Mesenchymal stem cell (in vitro differentiated cells and primary cell): ENCODE measurements around the gene GALNT1.

Experiments used
- DNase-seq: peaks from one replicate; pipeline ENCODE4 v3.0.0-alpha.2; 2013
- H2AFZ ChIP-seq: one replicate; pipeline ENCODE4 v1.6.1; 2013; ENCODE audit warnings: low read depth, mild to moderate bottlenecking, control low read depth, inconsistent platforms, low read length, moderate library complexity
- H2AK5ac ChIP-seq: 2 replicates; pipeline ENCODE4 v1.6.1; 2013; ENCODE audit warnings: low read length, moderate library complexity, mild to moderate bottlenecking, inconsistent platforms; ENCODE audit not compliant: severe bottlenecking
- H2BK120ac ChIP-seq: one replicate; pipeline ENCODE4 v1.6.1; 2013; ENCODE audit warnings: low read depth, mild to moderate bottlenecking, inconsistent platforms, low read length, moderate library complexity
- H2BK12ac ChIP-seq, 2 experiments: one replicate each; pipeline ENCODE4 v1.6.1; 2013; ENCODE audit warnings: inconsistent platforms in 2 of 2, low read length in 2 of 2, mild to moderate bottlenecking in 2 of 2, moderate library complexity in 2 of 2, control low read depth in 1 of 2
- H2BK15ac ChIP-seq: one replicate; pipeline ENCODE4 v1.6.1; 2013; ENCODE audit warnings: mild to moderate bottlenecking, low read depth, inconsistent platforms; ENCODE audit not compliant: poor library complexity, severe bottlenecking
- H2BK5ac ChIP-seq: 2 replicates; pipeline ENCODE4 v1.6.1; 2013; ENCODE audit warnings: low read depth, mild to moderate bottlenecking, low read length, control low read depth, inconsistent platforms; ENCODE audit not compliant: poor library complexity, severe bottlenecking
- H3K14ac ChIP-seq, 2 experiments: one replicate each; pipeline ENCODE4 v1.6.1; 2013; ENCODE audit warnings: inconsistent platforms in 2 of 2, low read length in 2 of 2, control low read depth in 1 of 2, mild to moderate bottlenecking in 1 of 2, moderate library complexity in 1 of 2
- H3K18ac ChIP-seq, 2 experiments: one replicate each; pipeline ENCODE4 v1.6.1; 2013; ENCODE audit warnings: inconsistent platforms in 2 of 2, low read length in 2 of 2, control low read depth in 1 of 2, low read depth in 1 of 2, mild to moderate bottlenecking in 1 of 2
- H3K23ac ChIP-seq, 2 experiments: one replicate each; pipeline ENCODE4 v1.6.1; 2013; ENCODE audit warnings: inconsistent platforms in 2 of 2, low read length in 2 of 2, mild to moderate bottlenecking in 2 of 2, moderate library complexity in 2 of 2, control low read depth in 1 of 2
- H3K27ac ChIP-seq: 2 replicates; pipeline ENCODE4 v1.5.1; 2013; ENCODE audit warnings: mild to moderate bottlenecking, moderate library complexity, low read length, control low read depth, inconsistent platforms; ENCODE audit not compliant: poor library complexity, severe bottlenecking
- H3K27me3 ChIP-seq, 2 experiments: 2 replicates each; pipeline versions ENCODE4 v1.6.1 to v1.7.0; 2013; ENCODE audit warnings: low read length in 2 of 2, mild to moderate bottlenecking in 2 of 2, moderate library complexity in 2 of 2, control low read depth in 1 of 2, inconsistent platforms in 1 of 2; ENCODE audit not compliant: control insufficient read depth in 1 of 2, insufficient read depth in 1 of 2
- H3K36me3 ChIP-seq, 2 experiments: 2 replicates each; pipeline versions ENCODE4 v1.6.1 to v1.7.0; 2013; ENCODE audit warnings: low read length in 2 of 2, control low read depth in 1 of 2, inconsistent platforms in 1 of 2, low read depth in 1 of 2, mild to moderate bottlenecking in 1 of 2; ENCODE audit not compliant: insufficient read depth in 2 of 2, control insufficient read depth in 1 of 2
- H3K4ac ChIP-seq, 2 experiments: one replicate each; pipeline ENCODE4 v1.6.1; 2013; ENCODE audit warnings: inconsistent platforms in 2 of 2, low read length in 2 of 2, mild to moderate bottlenecking in 2 of 2, moderate library complexity in 2 of 2, control low read depth in 1 of 2, low read depth in 1 of 2
- H3K4me1 ChIP-seq: 2 replicates; pipeline ENCODE4 v1.6.1; 2013; ENCODE audit warnings: low read depth, low read length, control low read depth; ENCODE audit not compliant: control insufficient read depth, insufficient read depth
- H3K4me2 ChIP-seq: 2 replicates; pipeline ENCODE4 v1.6.1; 2013; ENCODE audit warnings: low read length, mild to moderate bottlenecking, inconsistent platforms; ENCODE audit not compliant: poor library complexity, severe bottlenecking
- H3K4me3 ChIP-seq, 2 experiments: 2 replicates each; pipeline versions ENCODE4 v1.5.1 to v1.7.0; 2013; ENCODE audit warnings: low read length in 2 of 2, mild to moderate bottlenecking in 2 of 2, control low read depth in 1 of 2, low read depth in 1 of 2; ENCODE audit not compliant: insufficient read depth in 1 of 2
- H3K79me1 ChIP-seq: replicated peaks from 2 replicates; pipeline ENCODE4 v1.6.1; 2013; ENCODE audit warnings: mild to moderate bottlenecking, control low read depth, low read length, inconsistent platforms; ENCODE audit not compliant: poor library complexity, severe bottlenecking
- H3K9ac ChIP-seq: 2 replicates; pipeline ENCODE4 v1.7.0; 2013; ENCODE audit warnings: mild to moderate bottlenecking, low read length, moderate library complexity
- H3K9me3 ChIP-seq: 2 replicates; pipeline ENCODE4 v1.7.0; 2013; ENCODE audit warnings: mild to moderate bottlenecking, low read length; ENCODE audit not compliant: control insufficient read depth
- H4K8ac ChIP-seq: one replicate; pipeline ENCODE4 v1.6.1; 2013; ENCODE audit warnings: inconsistent platforms, mild to moderate bottlenecking, low read length, moderate library complexity
- H4K91ac ChIP-seq: one replicate; pipeline ENCODE4 v1.6.1; 2013; ENCODE audit warnings: mild to moderate bottlenecking, low read length, inconsistent platforms
- WGBS: methylation state at CpG from one replicate; pipeline ENCODE4 v1.1.7; 2013; ENCODE audit warnings: mixed read lengths; 5-methylcytosine and 5-hydroxymethylcytosine counted together

GALNT1 gene

DNA sequence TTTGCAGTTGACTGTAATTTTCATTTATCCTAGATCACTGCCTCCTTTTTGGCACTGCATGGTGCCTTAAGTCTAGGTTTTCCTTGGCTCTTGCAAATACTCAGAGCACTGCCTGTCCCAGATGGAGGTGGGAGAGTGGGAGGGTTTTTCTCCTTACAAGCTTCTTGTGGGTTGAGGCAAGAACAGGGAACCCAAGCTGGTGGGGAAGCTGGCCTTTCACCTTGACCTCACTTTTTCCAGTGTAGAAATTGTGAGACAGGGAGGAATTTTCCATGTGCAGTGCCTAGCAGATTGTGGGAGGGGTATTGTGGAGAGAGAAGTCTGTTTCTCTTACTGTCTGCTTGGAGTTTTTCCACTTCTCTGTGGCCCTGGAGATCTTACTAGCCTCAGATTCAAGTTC is 21.5 kb downstream of the GALNT1 start:
- Histone ChIP-seq H2AFZ (no peak overlapping the region), H3K9ac (no peak overlapping the region), H2BK12ac (no peak overlapping the region), H3K4me3 (no peak overlapping the region), H3K79me1 (peaks cover 14% of the 10 kb centered on the region), H3K9me3 (peaks cover 22% of the 10 kb centered on the region), H3K23ac (no peak overlapping the region), H2AK5ac (peak overlapping the region; percentile 81), H3K4me2 (no peak overlapping the region), H2BK120ac (no peak overlapping the region), H2BK15ac (no peak overlapping the region), H3K36me3 (peaks cover 0 to 5% of the 10 kb centered on the region in 2 experiments), H3K27ac (no peak overlapping the region), H4K91ac (no peak overlapping the region), H3K27me3 (no peaks in the 10 kb centered on the region), H3K4ac (no peak overlapping the region), H3K4me1 (no peaks in the 10 kb centered on the region), H3K18ac (no peak overlapping the region), H2BK5ac (no peak overlapping the region), H4K8ac (no peak overlapping the region), H3K14ac (no peak overlapping the region)
- no peak for DNase-seq

- Histone ChIP-seq H3K4ac (no peak overlapping the region), H3K79me1 (peaks cover 14% of the 10 kb centered on the region), H3K36me3 (peaks cover 0 to 1% of the 10 kb centered on the region in 2 experiments), H3K27me3 (no peaks in the 10 kb centered on the region), H3K4me1 (no peaks in the 10 kb centered on the region), H2AK5ac (no peak overlapping the region), H2BK12ac (no peak overlapping the region), H3K14ac (no peak overlapping the region), H4K91ac (no peak overlapping the region), H3K9ac (no peak overlapping the region), H2BK5ac (no peak overlapping the region), H3K4me3 (no peak overlapping the region), H3K18ac (no peak overlapping the region), H3K9me3 (peaks cover 22% of the 10 kb centered on the region), H2BK120ac (no peak overlapping the region), H2BK15ac (no peak overlapping the region), H2AFZ (no peak overlapping the region), H4K8ac (no peak overlapping the region), H3K4me2 (no peak overlapping the region), H3K23ac (no peak overlapping the region), H3K27ac (no peak overlapping the region)
- WGBS = 100% methylated on average over 2 of the region's 3 CpGs
- no peak for DNase-seq
Measured at GRCh38 chr18:35603528-35603927, 22.0 kb downstream of the GALNT1 start.

- Histone ChIP-seq H2BK15ac (no peak overlapping the region), H4K8ac (no peak overlapping the region), H3K36me3 (no peaks in the 10 kb centered on the region), H2BK120ac (no peak overlapping the region), H3K79me1 (peaks cover 12% of the 10 kb centered on the region), H2BK5ac (no peak overlapping the region), H2AK5ac (no peak overlapping the region), H3K23ac (no peak overlapping the region), H3K4me1 (no peaks in the 10 kb centered on the region), H4K91ac (no peak overlapping the region), H3K14ac (no peak overlapping the region), H3K4me3 (no peak overlapping the region), H3K4ac (no peak overlapping the region), H2AFZ (no peak overlapping the region), H3K9me3 (peaks cover 22% of the 10 kb centered on the region), H3K9ac (no peak overlapping the region), H3K4me2 (no peak overlapping the region), H3K27ac (no peak overlapping the region), H3K27me3 (no peaks in the 10 kb centered on the region), H2BK12ac (no peak overlapping the region), H3K18ac (no peak overlapping the region)
- no peak for DNase-seq
- WGBS = 91% methylated on average over 1 of the region's 3 CpGs
Measured at GRCh38 chr18:35604369-35604768, 22.8 kb downstream of the GALNT1 start.

DNA sequence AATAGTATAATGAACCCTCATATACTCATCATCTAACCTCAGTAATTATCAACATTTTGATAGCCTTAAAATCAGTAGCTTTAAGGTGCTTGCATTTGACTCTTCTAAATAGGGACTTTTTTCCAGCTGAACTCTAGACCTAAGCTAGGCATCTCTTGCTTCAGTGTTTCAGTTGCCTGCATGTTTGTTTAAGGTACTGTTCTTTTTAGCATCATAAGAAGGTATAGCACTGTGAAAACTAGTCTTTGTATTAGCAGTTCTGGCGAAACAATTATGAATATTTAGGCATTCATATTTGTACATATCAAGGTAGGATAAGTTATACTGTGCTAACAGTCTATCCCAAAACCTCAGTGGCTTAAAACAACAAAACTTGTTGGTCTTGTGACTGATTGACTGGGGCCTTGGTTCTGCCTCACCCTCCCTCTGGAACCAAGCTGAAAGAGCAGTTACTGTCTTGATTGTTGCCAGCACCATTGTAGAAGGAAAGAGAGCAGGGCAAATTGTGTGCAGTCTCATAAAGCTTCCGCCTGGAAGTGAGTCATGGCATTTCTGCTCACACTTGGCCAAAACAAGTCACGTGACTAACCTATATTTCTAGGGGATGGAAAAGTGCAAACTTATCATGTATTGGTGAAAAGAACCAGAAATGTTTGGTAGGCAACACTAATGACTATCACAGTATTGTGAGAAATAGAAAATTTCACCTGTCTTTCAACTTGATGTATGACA is 24.3 kb downstream of the GALNT1 start:
- Histone ChIP-seq H3K9ac (no peak overlapping the region), H3K4me3 (no peak overlapping the region), H2AK5ac (no peak overlapping the region), H3K14ac (no peak overlapping the region), H3K4ac (no peak overlapping the region), H3K23ac (no peak overlapping the region), H3K27ac (no peak overlapping the region), H3K4me1 (peaks cover 2% of the 10 kb centered on the region), H4K91ac (no peak overlapping the region), H2BK120ac (no peak overlapping the region), H4K8ac (no peak overlapping the region), H3K27me3 (no peaks in the 10 kb centered on the region), H3K9me3 (peaks cover 22% of the 10 kb centered on the region), H2BK15ac (no peak overlapping the region), H3K79me1 (peaks cover 15% of the 10 kb centered on the region), H2AFZ (no peak overlapping the region), H2BK12ac (no peak overlapping the region), H3K4me2 (no peak overlapping the region), H2BK5ac (no peak overlapping the region), H3K18ac (no peak overlapping the region), H3K36me3 (no peaks in the 10 kb centered on the region)
- DNase-seq = no peak
- WGBS = 13% methylated on average over 1 of the region's 3 CpGs
